AG04449 (cell line): ENCODE data around the gene BCAS3.

Source experiments
- CTCF ChIA-PET: fragments of 350-600 bp; formaldehyde crosslinking; extraction: SDS; loops from one replicate; lab custom pipeline; 2021; ENCODE audit warnings: antibody characterized with exemption; lab: Yijun Ruan, JAX
- POLR2A ChIA-PET: fragments of 400-600, 350-600 bp; formaldehyde crosslinking; extraction: SDS; loops from one replicate; lab custom pipeline; 2020; ENCODE audit warnings: antibody characterized with exemption, inconsistent platforms; lab: Yijun Ruan, JAX
- DNase-seq: peaks from one replicate; pipeline ENCODE4 v3.0.0-alpha.2; 2010; ENCODE audit warnings: low read depth, low spot score
- H3K4me3 ChIP-seq: 2 replicates; pipeline ENCODE4 v1.5.1; 2011; ENCODE audit warnings: low read depth, mild to moderate bottlenecking, control low read depth, low read length
- CTCF ChIP-seq: IDR thresholded peaks from one replicate; pipeline ENCODE4 v1.5.1; 2011; ENCODE audit warnings: mild to moderate bottlenecking, moderate library complexity, low read length, control low read depth, inconsistent platforms; ENCODE audit not compliant: insufficient read depth; ENCODE audit errors: missing control alignments

The BCAS3 gene

DNA sequence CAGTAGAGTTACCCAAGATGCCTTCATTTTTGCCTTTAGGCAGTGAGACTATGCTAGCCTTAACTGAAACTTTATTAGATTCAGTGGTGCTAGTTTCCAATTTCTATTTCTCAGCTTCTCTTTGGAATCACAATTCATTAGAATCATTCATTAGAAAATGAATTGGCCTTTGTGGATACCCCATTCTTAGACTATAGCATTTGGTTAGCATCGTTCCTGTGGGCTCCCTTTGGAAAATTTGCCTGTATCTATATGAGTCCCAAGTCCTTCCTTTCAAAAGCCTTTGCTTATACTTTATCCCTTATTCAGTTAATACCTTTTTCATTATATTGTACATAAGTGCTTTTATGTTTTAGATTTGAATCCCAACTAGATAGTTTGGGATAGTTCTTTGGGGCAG is 535.0 kb downstream of the BCAS3 start:
- DNase-seq = no peak
- no peak overlapping the region for H3K4me3 ChIP-seq
- TF ChIP-seq CTCF = no peak
- CTCF ChIA-PET = interaction anchor here (0.9 kb wide), 1 partner anchor 14 kb away, joined by 3 read pairs; no protein-coding TSS in a partner anchor
- POLR2A ChIA-PET = no interaction called here

- POLR2A ChIA-PET = no interaction called here
- no peak for TF ChIP-seq CTCF
- CTCF ChIA-PET = no interaction called here
Measured at GRCh38 chr17:61214753-61215152, 537.1 kb downstream of the BCAS3 start.

DNA sequence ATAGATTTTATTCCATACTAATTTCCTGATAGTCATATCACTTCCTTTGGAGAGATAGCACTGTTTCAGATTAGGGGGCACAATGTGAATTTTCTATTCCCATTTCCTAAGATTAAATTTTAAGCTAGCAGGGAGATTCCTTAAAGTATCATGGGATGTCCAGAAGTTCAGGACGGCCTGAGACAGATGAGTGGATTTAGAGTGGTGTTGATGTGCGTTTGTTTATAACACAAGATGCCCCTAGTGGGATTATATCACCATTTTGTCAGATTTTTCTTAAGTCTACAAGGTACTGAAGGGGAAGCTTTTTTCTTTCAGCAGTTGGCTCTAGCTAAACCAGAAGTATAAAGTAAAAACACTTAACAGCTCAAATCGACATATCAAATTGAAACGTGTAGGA is 538.4 kb downstream of the BCAS3 start:
- ChIA-PET CTCF (interaction anchor here (0.9 kb wide), 1 partner anchor 33 kb away, joined by 4 read pairs; no protein-coding TSS in a partner anchor), POLR2A (no interaction called here)
- TF ChIP-seq CTCF = no peak
- no peak for DNase-seq
- H3K4me3 ChIP-seq = no peak overlapping the region

More at GRCh38 chr17:61214753-61215152, 537.1 kb downstream of the BCAS3 start:
- H3K4me3 ChIP-seq = no peak overlapping the region
- no peak for DNase-seq

DNA sequence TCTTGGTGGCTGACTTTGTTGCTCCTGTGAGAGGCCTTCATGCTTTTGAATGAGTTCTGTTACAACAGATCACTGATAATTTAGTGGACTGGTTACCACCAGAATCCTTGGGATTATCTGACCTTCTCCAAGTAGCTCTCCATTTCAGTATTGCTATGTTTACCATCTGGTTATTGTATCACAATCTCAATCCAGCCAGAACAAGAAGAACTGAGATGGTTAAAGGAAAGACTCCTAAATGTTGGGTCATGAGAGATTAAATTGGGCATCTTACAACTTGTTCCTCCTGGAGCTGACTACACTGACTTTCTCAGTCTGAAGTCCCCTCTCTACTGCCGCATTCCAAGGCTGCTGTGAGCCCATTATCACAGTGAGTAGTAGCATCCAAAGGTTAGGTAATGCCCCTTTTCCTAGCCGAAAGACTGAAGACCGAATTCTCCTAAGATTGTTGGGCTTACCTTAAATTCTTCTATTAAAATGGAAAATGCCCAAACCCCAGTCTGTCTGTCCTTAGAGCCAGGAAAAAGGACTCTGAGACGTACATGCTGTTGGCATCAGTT is 540.3 kb downstream of the BCAS3 start:
- TF ChIP-seq CTCF = no peak
- no peak for DNase-seq
- no peak overlapping the region for H3K4me3 ChIP-seq
- CTCF ChIA-PET = interaction anchor here (0.6 to 2.2 kb wide), 5 partner anchors 9 to 172 kb away, joined by 3 to 6 read pairs (median 4); no protein-coding TSS in a partner anchor
- POLR2A ChIA-PET = no interaction called here

- CTCF ChIA-PET = interaction anchor here (0.6 to 2.2 kb wide), 4 partner anchors 10 to 172 kb away, joined by 3 to 6 read pairs (median 4); no protein-coding TSS in a partner anchor
- H3K4me3 ChIP-seq = no peak overlapping the region
- no peak for TF ChIP-seq CTCF
- DNase-seq = peak; percentile 46
- POLR2A ChIA-PET = no interaction called here
Measured at GRCh38 chr17:61218438-61218837, 540.8 kb downstream of the BCAS3 start.

- no peak for DNase-seq
- POLR2A ChIA-PET = no interaction called here
- TF ChIP-seq CTCF = no peak
- H3K4me3 ChIP-seq = no peak overlapping the region
- CTCF ChIA-PET = interaction anchor here (2.2 kb wide), 1 partner anchor 171 kb away, joined by 6 read pairs; no protein-coding TSS in a partner anchor
Measured at GRCh38 chr17:61219460-61219859, 541.8 kb downstream of the BCAS3 start.
